HG03457 (cell line): ENCODE results near the gene BCAS3.

Experiments used
- ATAC-seq: cut with Tn5 transposase; IDR thresholded peaks from one replicate; pipeline ENCODE4 v1.9.1; 2021; ENCODE audit warnings: moderate number of reproducible peaks; ENCODE audit not compliant: unreplicated experiment

The BCAS3 gene

DNA sequence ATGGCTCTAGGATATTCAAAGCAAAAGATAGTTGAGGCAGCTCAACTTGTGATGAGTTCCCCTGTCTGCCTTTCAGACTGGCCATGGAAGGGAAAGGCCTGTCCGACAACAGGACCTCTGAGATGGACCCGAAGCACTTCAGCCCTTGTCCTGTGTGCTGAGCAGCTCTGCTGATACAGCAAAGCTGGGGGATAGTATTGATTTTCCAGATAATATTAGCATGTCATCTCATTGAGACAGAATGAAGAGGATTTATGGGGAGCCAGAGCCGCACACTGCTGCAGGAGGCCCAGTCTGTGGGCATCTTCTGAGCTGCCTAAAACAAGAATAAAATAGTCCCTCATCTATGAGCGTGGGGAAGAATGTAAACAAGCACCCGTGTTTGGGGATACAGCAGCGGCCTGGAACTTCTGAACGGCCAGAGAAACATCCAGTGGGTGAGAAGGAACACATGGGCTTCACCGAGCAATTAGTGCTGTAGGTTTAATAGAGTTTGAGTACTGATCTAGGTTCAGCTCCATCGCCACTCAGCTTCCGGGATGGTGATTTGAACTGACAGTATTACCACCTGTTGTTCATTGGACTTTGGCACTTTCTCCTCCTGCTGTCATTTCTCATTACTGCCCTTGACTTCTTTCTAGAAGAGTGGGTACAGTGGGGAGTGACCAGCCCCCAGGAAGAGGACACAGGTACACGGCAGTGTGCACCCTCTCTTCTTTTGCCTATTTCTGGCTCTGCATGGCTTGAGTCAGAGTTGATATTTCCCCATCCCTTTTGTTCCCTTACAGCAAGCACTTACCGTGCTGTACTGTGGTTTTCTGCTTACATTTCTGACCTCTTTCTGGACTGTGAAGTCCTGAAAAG, 625.5 kb downstream of the BCAS3 start:
- no peak for ATAC-seq

DNA sequence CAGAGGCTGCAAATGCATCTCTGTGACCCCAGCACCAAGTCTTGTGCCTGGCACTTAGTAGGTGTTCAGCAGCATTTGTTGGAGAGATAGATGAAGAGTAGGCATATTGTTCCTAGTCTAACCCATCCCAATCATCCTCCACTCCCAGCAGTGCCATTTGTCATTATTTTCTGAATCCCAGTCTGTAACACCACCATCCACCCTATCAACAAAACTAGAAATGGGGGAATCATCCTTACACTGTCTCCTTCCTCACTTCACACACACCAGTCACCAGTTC, 626.1 kb downstream of the BCAS3 start:
- ATAC-seq, result no peak

DNA sequence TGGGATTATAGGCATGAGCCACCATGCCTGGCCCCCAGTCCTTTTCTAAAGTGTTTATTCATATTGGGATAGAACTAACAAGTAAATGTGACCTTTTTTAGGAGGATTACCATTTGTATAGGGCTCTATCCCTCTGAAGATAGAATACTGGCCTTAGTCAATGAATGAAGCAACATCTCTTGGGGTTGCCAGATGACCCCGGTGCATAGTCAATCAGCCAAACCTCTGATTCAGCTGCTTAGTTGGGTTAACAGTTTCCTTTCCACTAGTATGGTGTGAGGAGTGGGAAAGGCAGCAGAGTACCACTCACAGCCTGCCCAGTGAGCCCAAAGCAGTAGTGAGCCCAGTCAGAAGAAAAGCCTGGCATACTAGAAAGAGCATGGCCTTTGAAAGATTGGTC, 627.4 kb downstream of the BCAS3 start:
- no peak for ATAC-seq

DNA sequence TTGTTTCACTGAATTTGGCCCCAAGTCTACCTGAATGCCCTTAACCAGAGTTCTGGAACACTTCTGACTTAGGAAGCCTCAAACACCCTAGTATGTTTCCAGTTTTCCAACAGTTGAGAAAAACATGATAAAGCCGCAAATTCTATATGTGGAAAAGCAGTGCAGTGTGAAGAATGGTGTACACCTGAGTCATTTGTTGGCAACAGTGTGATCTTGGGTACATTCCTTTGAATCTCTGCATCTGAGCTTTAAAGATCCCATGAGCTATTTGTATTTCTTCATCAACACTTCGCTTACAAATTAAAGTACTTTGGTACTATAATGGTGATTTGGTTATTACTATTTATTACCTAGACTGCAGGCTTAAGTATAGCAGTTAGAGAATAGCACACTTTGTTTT, 628.4 kb downstream of the BCAS3 start:
- no peak for ATAC-seq

DNA sequence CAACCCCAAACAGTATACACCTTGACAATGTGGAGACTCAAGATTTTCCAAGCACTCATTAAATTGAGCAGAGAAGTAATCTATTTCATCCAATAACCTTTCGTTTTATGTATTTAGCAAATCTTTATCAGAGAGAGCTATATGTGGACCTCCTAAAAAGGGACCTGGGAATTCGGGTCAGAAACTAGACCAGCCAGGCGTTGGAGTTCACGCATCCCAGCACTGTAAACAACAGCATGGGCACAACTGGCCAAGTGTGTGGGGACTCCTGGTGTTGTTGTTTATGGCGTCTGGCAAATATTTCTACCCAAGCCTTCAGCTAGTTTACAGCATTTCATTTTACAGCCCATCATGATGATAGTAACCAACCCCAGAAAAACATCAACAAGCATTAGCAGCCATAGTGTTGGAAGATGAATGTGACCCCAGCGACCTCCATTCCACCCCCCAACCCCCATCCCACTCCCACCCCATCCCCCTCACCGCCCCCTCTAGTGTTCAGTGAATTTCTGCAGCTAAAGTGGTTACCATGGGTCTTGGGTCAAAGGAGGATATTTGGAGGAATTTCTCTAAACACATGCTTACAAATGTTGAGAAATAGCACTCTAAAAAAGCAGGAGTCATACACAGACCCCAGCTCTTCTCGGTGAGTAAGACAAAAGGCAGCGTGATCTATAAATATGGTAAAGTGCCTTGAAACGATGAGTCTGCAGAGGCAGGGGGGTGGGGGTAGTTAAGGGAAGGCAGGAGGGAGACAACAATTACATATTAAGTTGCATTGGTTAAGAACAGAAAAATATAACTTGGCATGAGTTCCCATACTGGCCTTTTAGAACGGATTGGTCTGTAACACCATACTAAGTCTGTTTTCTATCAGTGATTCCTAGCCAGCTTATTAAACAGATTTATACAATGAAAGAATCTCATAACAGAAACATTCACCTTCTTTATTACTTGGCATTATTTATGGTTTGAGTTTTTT, 630.5 kb downstream of the BCAS3 start:
- no peak for ATAC-seq

DNA sequence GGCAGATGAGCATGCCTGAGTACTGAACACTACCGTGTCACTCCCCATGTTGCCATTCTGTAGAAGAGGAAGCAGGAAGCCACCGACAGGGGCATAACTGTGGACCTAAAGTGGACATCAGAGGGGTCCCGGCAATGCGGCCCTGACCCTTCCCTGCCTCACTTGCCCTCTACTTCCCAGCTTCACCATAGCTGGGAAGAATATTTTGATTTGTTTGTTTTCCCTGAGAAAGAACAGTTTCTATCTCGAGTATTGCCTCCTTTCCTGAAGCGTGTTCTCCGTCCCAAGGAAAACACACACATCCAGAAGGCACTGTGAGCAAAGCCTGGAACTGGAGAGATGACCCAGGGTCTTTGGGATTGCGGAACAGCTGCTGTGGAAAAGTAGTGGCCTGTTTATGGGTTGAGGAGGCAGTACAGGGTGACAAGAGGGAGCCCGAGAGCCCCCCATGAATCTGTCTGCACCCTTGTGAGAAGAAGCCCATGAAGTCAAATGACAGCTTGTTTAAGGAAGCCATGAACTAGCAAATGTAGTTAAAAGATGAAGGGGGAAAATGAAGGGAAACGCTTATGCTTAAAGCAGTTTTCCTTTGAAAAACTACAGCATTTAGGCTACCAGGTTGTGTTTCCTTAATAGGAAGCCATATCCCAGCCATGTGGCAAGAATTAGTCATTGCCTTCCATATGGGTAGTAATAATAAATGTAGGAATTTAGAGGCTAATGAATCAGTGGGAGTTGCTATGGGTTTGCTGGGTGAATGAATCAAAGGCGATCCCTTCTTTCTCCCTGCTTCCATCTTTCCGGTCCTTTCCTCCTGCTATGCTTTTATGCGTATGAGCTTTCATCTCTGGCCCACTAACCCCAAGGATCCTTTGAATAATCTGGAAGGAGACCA, 632.0 kb downstream of the BCAS3 start:
- ATAC-seq, result no peak

DNA sequence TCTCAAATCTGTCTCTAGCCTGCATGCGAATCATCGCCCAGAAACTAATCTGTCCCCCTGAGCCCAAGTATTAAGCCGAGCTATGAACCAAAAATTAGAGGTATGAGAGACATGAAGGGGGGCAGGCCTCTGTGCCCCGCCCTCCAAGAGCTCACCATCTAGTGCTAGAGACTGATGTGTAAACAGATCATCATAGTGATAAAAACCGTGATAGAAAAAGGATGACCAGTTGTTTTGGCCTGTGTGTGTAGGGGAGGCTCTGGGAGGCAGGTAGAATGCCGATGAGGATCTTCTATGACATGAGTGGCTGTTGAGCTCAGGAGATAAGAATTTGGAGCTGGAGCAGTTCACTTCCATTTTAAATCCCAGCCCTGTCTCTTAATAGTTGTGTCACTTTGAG, 632.9 kb downstream of the BCAS3 start:
- ATAC-seq, result no peak

DNA sequence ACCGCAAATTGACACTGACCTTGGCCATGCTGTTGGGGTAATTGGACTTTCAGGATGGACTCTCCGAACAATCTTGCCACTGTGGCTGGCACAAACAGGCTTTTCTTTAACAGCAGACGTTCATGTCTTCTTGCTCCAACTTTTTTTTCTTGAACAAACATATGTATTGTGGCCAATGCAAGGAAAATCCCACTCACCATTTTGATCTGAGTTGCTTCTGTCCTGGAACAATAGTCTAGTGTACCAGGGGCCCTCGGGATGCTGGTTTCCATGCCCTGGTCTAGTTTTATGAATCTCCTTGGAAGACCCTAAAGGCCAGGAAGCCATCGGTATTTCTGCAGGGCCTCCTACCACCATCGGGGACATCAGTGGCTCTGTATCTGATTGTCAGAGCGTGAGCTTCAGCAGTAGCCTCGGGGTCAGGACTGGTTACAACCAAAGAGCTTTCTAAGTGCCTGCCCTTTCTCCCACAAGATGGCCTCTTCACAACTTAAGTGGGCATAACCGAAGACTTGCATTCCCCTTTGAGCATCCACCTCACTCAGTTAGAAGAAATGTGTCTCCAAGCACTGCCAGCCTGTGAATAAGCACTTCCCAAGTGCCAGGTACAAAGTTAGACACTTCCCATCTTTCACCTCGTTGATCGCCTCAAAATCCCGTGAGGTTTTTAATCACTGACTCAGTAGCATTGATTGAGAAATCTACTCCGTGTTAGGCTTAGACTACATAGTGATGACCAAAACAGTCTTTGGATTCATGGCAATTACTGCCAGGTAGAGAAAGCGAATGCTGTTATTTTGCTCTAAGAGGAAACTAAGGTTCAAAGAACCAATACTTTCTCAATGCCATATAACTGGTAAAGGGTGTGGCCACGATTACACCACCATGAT, 635.0 kb downstream of the BCAS3 start:
- ATAC-seq, result no peak

DNA sequence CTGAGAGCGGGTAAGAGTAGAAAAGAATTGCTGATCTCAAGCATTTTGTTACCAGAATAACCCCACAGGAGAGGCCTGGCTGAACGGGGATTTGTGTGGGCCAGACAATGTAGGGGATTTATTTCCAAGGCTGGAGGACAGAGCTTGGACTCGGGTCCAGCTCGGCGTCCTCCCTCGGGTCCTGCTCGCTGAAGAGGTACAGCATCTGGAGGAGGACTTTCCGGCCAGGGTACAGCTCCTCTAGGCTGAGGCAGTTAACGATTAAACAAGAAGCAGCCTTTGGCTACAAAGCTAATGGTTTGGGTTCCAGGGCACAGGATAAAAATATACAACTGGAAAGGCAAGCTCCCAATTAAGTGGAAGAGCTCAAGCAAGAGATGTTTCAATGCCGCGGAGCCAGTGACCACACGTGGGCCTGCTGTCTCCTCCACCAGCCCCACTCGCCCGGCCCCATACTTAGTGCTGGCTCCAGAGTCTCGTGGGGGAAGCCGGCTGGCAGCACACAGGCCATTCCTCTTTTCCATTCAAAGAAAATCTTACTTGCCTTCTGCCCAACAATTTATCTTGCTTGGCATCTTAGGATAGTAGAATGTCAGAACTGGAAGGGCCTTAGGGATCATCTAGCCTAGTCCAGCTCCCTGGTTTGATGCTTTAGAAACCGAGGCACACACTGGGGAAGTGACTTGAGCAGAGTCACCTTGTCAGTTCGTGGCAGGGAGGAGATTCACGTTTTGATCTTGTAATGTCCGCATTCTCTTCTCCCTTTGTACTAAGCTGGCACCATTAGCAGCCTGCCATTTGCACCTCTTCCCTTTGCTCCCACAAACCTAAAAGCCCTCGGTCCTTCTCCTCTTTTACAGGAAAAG, 636.0 kb downstream of the BCAS3 start:
- no peak for ATAC-seq

DNA sequence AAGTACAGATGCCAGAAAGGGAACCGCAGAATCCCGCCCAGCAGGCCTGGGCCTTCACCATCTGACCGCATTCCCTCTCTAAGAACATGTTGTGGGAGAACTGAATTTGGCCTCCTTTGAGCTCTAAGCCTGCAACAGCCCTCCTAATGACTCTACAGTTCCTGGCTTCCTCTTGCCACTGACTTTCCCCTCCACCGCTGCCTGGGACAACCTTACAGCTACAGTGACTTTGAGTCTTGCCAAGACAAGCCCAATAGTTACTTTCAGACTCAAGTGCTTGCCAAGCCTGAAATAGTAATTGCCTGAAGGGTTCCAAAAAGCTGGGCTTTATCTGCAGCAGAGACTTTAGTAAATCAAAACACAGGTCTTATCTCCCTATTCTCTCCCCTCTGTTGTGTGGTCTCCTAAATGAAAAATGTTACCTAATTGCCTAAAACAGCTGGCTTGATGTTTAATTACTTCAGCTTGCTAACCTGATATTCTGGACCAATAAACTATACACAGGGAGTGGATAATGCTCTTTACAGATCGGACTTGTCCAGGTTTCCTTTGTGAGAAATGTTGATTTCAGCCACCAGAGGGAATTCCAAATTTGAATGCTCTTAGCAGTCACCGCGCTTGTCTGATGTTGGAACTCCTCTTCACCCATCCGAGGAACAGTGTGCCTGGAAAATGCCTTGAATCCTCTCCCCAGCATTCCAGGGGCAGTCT, 636.9 kb downstream of the BCAS3 start:
- ATAC-seq, result no peak

DNA sequence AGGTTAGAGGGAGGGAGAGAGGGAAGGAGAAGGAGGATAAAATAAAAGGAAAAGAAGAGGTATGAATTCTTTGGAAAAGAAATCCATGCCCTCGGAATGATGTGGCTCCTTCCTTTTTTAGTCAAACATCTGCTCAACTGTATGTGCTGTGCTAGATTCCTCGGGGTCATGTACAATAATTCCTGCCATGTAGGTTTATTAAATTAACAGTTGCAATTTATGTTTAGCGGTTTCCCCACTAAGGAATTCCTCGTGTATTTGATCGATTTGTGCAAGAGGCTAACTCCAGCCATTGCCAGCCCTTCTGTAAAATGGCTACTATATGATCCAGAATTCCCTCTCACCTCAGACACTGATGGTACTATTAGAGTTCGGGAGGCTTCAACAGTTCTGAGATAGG, 639.0 kb downstream of the BCAS3 start:
- no peak for ATAC-seq

DNA sequence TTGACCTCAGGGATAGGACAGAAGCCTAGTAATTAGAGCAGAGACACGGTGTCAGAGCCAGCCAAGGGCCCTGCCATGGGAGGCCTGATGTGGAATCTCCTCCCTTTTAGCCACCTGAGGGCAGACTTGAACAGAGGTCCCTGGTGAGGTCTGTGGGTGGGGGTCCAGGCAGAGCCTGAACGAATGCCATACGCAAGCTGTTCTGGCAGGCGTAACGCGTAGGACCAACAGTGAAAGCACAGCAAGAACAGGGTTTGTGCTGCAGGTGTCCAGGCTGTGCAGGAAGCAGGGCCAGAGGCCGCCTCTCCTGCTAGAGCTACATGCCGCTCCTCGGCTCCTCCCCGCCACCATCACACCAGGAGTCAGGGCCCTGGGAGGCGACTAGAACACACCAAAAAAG, 640.1 kb downstream of the BCAS3 start:
- ATAC-seq, result no peak

DNA sequence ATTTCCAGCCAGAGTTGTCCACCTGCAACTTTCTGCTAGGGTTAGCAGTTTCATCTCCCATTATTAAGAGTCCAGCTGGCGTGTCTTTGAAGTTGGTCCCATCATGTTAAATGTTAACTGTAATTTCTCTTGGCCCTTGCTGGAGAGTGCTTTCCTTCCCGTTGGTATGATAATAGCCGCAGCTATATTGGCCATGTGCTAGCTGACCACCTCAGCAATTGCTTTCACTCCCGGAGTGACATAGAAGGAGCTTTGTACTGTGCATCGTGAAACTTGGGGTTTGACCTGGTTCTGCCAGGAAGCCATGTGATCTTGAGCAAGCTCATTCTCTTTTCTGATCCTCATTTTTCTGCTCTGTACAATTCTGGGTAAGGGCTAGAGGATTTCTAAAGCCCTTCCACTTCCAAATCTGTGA, 641.0 kb downstream of the BCAS3 start:
- ATAC-seq, result no peak

DNA sequence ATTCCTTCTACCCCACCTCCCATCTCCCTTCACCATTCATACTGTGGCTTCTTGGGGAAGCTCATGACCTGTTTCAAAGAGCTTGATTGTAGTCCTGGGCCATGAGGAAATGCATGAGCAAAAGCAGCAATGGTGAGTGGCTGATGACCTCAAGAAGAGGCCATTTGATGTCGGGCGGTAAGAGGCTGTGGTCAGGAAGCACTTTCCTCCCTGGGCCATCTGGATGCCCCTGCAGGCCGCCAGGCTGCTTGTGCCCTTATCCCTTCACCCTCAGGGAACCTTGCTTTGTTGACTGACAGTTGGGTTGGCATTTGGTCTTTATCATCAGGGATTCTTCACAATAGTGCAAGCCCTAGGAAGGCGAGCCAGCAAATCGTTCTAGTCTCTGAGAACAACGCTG, 643.7 kb downstream of the BCAS3 start:
- ATAC-seq, result no peak

DNA sequence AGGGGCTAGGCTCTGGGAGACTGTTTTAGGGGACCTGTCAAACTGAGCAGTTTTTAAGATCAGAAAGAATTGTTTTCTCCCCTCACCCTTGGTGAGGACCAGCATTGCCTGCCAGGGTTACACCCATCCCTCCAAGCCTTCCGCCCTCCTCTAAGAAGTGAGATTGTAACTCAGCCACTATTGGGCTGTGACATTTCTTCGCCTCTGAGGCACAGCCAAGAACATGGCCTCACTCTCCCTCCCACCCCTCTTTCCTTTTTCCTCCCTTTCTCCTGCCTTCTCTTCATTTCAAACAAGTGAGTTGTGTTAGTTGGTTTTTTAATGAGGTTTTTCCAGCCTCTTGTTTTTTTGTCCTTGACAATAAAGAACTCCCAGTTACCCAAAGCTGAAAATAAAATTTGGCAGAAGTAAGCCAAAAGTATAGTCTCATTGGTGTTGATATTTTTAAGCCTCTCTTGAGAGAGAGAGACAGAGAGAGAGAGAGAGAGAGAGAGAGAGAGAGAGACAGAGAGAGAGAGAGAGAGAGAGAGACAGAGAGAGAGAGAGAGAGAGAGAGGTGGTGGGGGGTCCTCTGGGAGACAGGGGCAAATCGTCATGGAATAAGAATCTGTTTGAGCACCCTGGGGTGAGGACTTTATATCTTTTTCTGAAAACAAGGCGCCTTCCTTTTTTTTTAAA, 644.8 kb downstream of the BCAS3 start:
- ATAC-seq, result no peak

DNA sequence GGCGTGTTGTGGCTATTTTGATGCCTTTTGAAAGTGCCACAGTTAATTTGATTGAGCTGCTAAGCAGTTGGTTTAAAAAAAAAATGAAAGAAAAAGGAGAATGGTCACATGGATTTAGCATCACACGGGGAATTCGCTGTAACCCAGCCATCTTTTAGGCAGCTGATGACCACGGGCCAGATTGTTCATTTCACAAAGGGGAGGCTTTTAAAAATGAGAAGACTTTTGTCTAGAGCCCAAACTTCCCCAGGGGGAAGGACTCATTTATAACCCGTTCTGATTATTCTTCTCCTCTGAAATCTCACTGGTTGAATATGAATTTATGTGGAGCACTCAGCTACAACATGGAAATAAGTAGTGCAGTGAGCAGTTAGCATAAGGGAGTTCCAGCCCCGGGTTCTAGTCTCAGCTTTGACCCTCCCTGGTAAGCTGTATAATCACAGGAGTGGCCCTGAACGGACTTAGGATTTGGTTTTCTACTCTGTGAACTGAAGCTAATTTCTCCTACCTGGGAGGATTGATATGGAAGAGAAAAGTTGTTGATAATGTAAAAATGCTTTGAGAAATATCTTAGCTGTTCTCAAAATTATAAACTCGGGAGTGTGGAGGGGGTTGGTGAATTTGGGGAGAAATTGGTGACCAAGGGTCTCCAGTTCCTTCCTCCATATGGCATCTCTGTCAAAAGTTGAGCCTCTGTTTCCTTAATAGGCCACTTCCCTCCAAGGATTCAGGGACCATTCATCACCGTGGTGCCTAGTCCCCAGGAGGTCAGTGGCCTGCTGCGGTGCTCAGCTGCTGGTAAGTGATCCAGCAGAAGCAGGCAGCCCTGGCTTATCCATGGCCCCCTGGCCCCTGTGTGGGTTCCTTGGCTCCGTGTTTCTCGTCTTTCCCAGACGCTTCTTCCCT, 645.6 kb downstream of the BCAS3 start:
- ATAC-seq, result no peak
